ENCODE measurements around the gene SLC8B1. TPM values are rescaled to one million over a fixed set of nuclear protein-coding genes. Genes with fewer than 3 reads are reported as not detected.

Gene SLC8B1
- total and polyA plus RNA-seq, 2 of the 4 experiments (the other 2 are of a cell fraction), result 4.1 to 10.2 TPM

- Histone ChIP-seq H3K9me1 (ENCODE audit: insufficient read depth, low read length) (peaks cover 22% of the 10 kb centered on the region), H3K4me2 (ENCODE audit: low read depth, low read length) (no peak overlapping the region), H2BK5ac (ENCODE audit: low read depth, low read length, poor library complexity, severe bottlenecking) (no peak overlapping the region), H4K91ac (ENCODE audit: insufficient read depth, low read depth, low read length) (no peak overlapping the region), H3K56ac (ENCODE audit: extremely low read depth, insufficient read depth, low read length) (no peak overlapping the region), H2AFZ (replicated peaks; ENCODE audit: low read length, poor library complexity) (no peak overlapping the region), H3K18ac (ENCODE audit: low read depth, low read length) (no peak overlapping the region), H4K5ac (ENCODE audit: low read depth, low read length) (no peak overlapping the region), H2AK5ac (ENCODE audit: low read depth, low read length) (no peak overlapping the region), H2AK9ac (replicated peaks; ENCODE audit: low read depth, low read length, poor library complexity) (no peak overlapping the region), H3K27me3 (ENCODE audit: control insufficient read depth, insufficient read depth, low read length) (no peaks in the 10 kb centered on the region), H4K8ac (ENCODE audit: low read depth in 2 of 2, low read length in 2 of 2) (no peak overlapping the region), H3K36me3 (ENCODE audit: control insufficient read depth, insufficient read depth, low read length) (peaks cover 9% of the 10 kb centered on the region; the same call in 1 of the 2 replicates), H2BK15ac (ENCODE audit: low read depth, low read length) (no peak overlapping the region), H2BK120ac (ENCODE audit: low read depth, low read length) (no peak overlapping the region), H3K14ac (replicated peaks; ENCODE audit: low read depth, low read length) (no peak overlapping the region), H2BK20ac (ENCODE audit: low read depth, low read length) (no peak overlapping the region), H4K20me1 (ENCODE audit: insufficient read depth, low read length) (no peaks in the 10 kb centered on the region), H3K23ac (ENCODE audit: low read depth, low read length) (no peak overlapping the region), H3K9ac (ENCODE audit: low read depth, low read length) (no peak overlapping the region), H3K9me3 (ENCODE audit: control insufficient read depth, insufficient read depth, low read length) (no peaks in the 10 kb centered on the region), H3K4ac (ENCODE audit: low read depth, low read length) (no peak overlapping the region), H3K4me3 (ENCODE audit: insufficient read depth, low read depth, low read length) (no peak overlapping the region), H3K27ac (ENCODE audit: insufficient read depth, low read length) (no peak overlapping the region), H3K79me1 (ENCODE audit: low read depth in 1 of 2, low read length in 2 of 2) (no peaks in the 10 kb centered on the region), H3K4me1 (ENCODE audit: control insufficient read depth, insufficient read depth, low read length) (peaks cover 14% of the 10 kb centered on the region)
- TF ChIP-seq RCOR1 (IDR thresholded peaks at IDR 0.05; ENCODE audit: insufficient replicate concordance, low read length), result no peak
- TF ChIP-seq POLR2A (IDR thresholded peaks at IDR 0.05; ENCODE audit: low read depth, low read length), result no peak
- TF ChIP-seq MAFK (IDR thresholded peaks at IDR 0.05; ENCODE audit: low read depth, low read length), result no peak
- no peak for TF ChIP-seq SMC3 (IDR thresholded peaks at IDR 0.05; ENCODE audit: low read depth, low read length)
- no peak for TF ChIP-seq CTCF (conservative IDR thresholded peaks at IDR 0.05; ENCODE audit: low read depth, low read length)
- TF ChIP-seq CHD1 (IDR thresholded peaks at IDR 0.05; ENCODE audit: low read depth, low read length), result no peak
- TF ChIP-seq RAD21 (IDR thresholded peaks at IDR 0.05; ENCODE audit: low read length), result no peak
- TF ChIP-seq MAZ (IDR thresholded peaks at IDR 0.05; ENCODE audit: borderline replicate concordance, low read depth, low read length), result no peak
- TF ChIP-seq NFE2L2 (IDR thresholded peaks at IDR 0.05; ENCODE audit: low read depth, low read length), result no peak
- TF ChIP-seq CEBPB (IDR thresholded peaks at IDR 0.05; ENCODE audit: low read depth, low read length), result no peak
- TF ChIP-seq MXI1 (IDR thresholded peaks at IDR 0.05; ENCODE audit: borderline replicate concordance, low read depth, low read length), result no peak
- TF ChIP-seq USF2 (IDR thresholded peaks at IDR 0.05; ENCODE audit: low read depth, low read length), result no peak
- TF ChIP-seq FOS (IDR thresholded peaks at IDR 0.05; ENCODE audit: low read depth, low read length), result no peak
- TF ChIP-seq RFX5 (IDR thresholded peaks at IDR 0.05; ENCODE audit: low read depth, low read length), result no peak
- TF ChIP-seq ELK1 (IDR thresholded peaks at IDR 0.05; ENCODE audit: borderline replicate concordance, low read depth, low read length), result no peak
- no TSS peak for BruUV-seq (replicated peaks)
- intact Hi-C loops (cut with micrococcal nuclease) (no loop called here), in situ Hi-C loops (cut with MboI; ENCODE audit: low sequenced_read_pairs) (no loop called here), dilution Hi-C loops (cut with HindIII; ENCODE audit: low sequenced_read_pairs, unreplicated experiment) (no loop called here)
- POLR2A ChIA-PET (ENCODE audit: unreplicated experiment), result no interaction called here
- CTCF ChIA-PET, result no interaction called here
- 95% methylated on average over 7 of the region's 12 CpGs; no CpG with 5 or more reads in 1 of the 2 experiments for WGBS, 2 experiments (ENCODE audit: extremely low coverage in 2 of 2, insufficient read length in 1 of 2)
- DNase-seq (no peak), ATAC-seq (ENCODE audit: low read depth) (no peak)
Measured at GRCh38 chr12:113268136-113268535, 66.8 kb downstream of the SLC8B1 start.

All from IMR-90 (cell line).